C4-2B (cell line): ENCODE measurements around the gene ACOT7.
A peak's percentile ranks its signal among the peaks of the same experiment; 100 is the strongest.

ENCODE experiments used
- H3K27ac ChIP-seq: fragments of 450-650 bp; 2 replicates; pipeline ENCODE4 v1.5.1; 2017
- CTCF ChIP-seq: fragments of 450-650 bp; conservative IDR thresholded peaks from 2 replicates; pipeline ENCODE4 v1.5.1; 2017; ENCODE audit warnings: mild to moderate bottlenecking
- ZFX ChIP-seq: fragments of 450-650 bp; IDR thresholded peaks from 2 replicates; pipeline ENCODE4 v1.6.1; 2017

ACOT7 gene

GRCh38 chr1:6424619-6425593 is 31.3 kb upstream of the ACOT7 start, which contains the start of gene ESPN:
Gene ESPN, plus strand, starts transcription at chr1:6424776. Its CDS starts 180 bp downstream, at chr1:6424956.
- H3K27ac ChIP-seq = peak within 1 kb of the TSS; percentile 69; the same call in 1 of the 2 replicates
- no peak for TF ChIP-seq ZFX
- TF ChIP-seq CTCF = no peak

GRCh38 chr1:6424000-6424565 is 30.5 kb upstream of the ACOT7 start:
- TF ChIP-seq CTCF (no peak), ZFX (no peak)
- no peak overlapping the region for H3K27ac ChIP-seq

- no peak overlapping the region for H3K27ac ChIP-seq
- TF ChIP-seq CTCF (peak; percentile 98), ZFX (no peak)
These were observed 29.9 kb upstream of the ACOT7 start for GRCh38 chr1:6423321-6423999.

GRCh38 chr1:6421266-6421665 is 27.7 kb upstream of the ACOT7 start:
- no peak for TF ChIP-seq ZFX
- TF ChIP-seq CTCF = no peak
- H3K27ac ChIP-seq = no peak overlapping the region

- H3K27ac ChIP-seq = no peak overlapping the region
- TF ChIP-seq CTCF (no peak), ZFX (no peak)
These were observed 27.0 kb upstream of the ACOT7 start for GRCh38 chr1:6420454-6421042.

- TF ChIP-seq ZFX = no peak
- TF ChIP-seq CTCF = no peak
- peak within 1 kb of the TSS; percentile 25 for H3K27ac ChIP-seq
These were observed 26.4 kb upstream of the ACOT7 start, which contains the start of gene HES2 for GRCh38 chr1:6419804-6420453. Gene HES2, minus strand, starts transcription at chr1:6419919. Its CDS starts 99 bp downstream, at chr1:6419820.
